ENCODE results near the gene PLS3.
"Not testable (repeated sequence)": the region's sequence is repeated elsewhere in the genome, so short reads cannot be mapped to it uniquely, and the experiment has no call there.

The PLS3 gene

GRCh38 chrX:115560978-115561604 is at the start of gene PLS3:
TSS of gene PLS3 (plus strand) at chrX:115561174. CDS start at chrX:115610251, 49,077 bp downstream.
- DNase-seq = peak; percentile 18

GRCh38 chrX:115518113-115518512 is 42.9 kb upstream of the PLS3 start:
- no peak for DNase-seq

GRCh38 chrX:115521741-115522140 is 39.2 kb upstream of the PLS3 start:
- no peak for DNase-seq

- DNase-seq = no peak
Observed at GRCh38 chrX:115522952-115523351, 38.0 kb upstream of the PLS3 start.

GRCh38 chrX:115525486-115525885 is 35.5 kb upstream of the PLS3 start:
- DNase-seq = no peak

- DNase-seq = no peak
Observed at GRCh38 chrX:115531818-115532403, 29.1 kb upstream of the PLS3 start.

- DNase-seq = no peak
Observed at GRCh38 chrX:115533485-115533884, 27.5 kb upstream of the PLS3 start.

GRCh38 chrX:115534383-115534782 is 26.6 kb upstream of the PLS3 start:
- DNase-seq = no peak

- no peak for DNase-seq
Observed at GRCh38 chrX:115535421-115535820, 25.6 kb upstream of the PLS3 start.

- DNase-seq = no peak
Observed at GRCh38 chrX:115535844-115536243, 25.1 kb upstream of the PLS3 start.

- no peak for DNase-seq
Observed at GRCh38 chrX:115539841-115540240, 21.1 kb upstream of the PLS3 start.

- DNase-seq = not testable (repeated sequence)
Observed at GRCh38 chrX:115541045-115541444, 19.9 kb upstream of the PLS3 start.

- no peak for DNase-seq
Observed at GRCh38 chrX:115547448-115547847, 13.5 kb upstream of the PLS3 start.

- no peak for DNase-seq
Observed at GRCh38 chrX:115549008-115549407, 12.0 kb upstream of the PLS3 start.

GRCh38 chrX:115553171-115553570 is 7.8 kb upstream of the PLS3 start:
- no peak for DNase-seq

GRCh38 chrX:115559672-115560071 is 1.3 kb upstream of the PLS3 start:
- DNase-seq = no peak

- no peak for DNase-seq
Observed at GRCh38 chrX:115560211-115560977, 580 bp upstream of the PLS3 start.

- no peak for DNase-seq
Observed at GRCh38 chrX:115561605-115562479, 868 bp downstream of the PLS3 start.

- no peak for DNase-seq
Observed at GRCh38 chrX:115562480-115562847, 1.5 kb downstream of the PLS3 start.

- DNase-seq = no peak
Observed at GRCh38 chrX:115563633-115564162, 2.7 kb downstream of the PLS3 start.

GRCh38 chrX:115564243-115564642 is 3.3 kb downstream of the PLS3 start:
- DNase-seq = no peak

GRCh38 chrX:115565888-115566287 is 4.9 kb downstream of the PLS3 start:
- no peak for DNase-seq

- no peak for DNase-seq
Observed at GRCh38 chrX:115571712-115572111, 10.7 kb downstream of the PLS3 start.
